HFFc6 (cell line): Measurements from ENCODE around the gene DBT. TPM values are rescaled to one million over a fixed set of nuclear protein-coding genes. Genes with fewer than 3 reads are reported as not detected.
"Not testable (repeated sequence)": the region's sequence is repeated elsewhere in the genome, so short reads cannot be mapped to it uniquely, and the experiment has no call there.

Experiments
- DNase-seq: peaks from one replicate; pipeline ENCODE4 v3.0.0-alpha.2; 2018
- H3K27ac Mint-ChIP-seq: 2 replicates; pipeline ENCODE4 v1.8.0; 2020; ENCODE audit warnings: mild to moderate bottlenecking, mixed read lengths
- H3K27me3 Mint-ChIP-seq: 2 replicates; pipeline ENCODE4 v1.8.0; 2021; ENCODE audit warnings: mild to moderate bottlenecking, moderate library complexity, mixed read lengths; ENCODE audit not compliant: insufficient read depth
- H3K36me3 Mint-ChIP-seq: 2 replicates; pipeline ENCODE4 v1.8.0; 2021; ENCODE audit warnings: low read depth, mixed read lengths
- H3K4me1 Mint-ChIP-seq: 2 replicates; pipeline ENCODE4 v1.8.0; 2020; ENCODE audit warnings: low read depth, mixed read lengths
- H3K4me3 Mint-ChIP-seq: 2 replicates; pipeline ENCODE4 v1.8.0; 2020; ENCODE audit warnings: mild to moderate bottlenecking, moderate library complexity, mixed read lengths
- H3K9me3 Mint-ChIP-seq: 2 replicates; pipeline ENCODE4 v1.8.0; 2020; ENCODE audit warnings: mild to moderate bottlenecking, mixed read lengths
- long read RNA-seq: library from polyadenylated mRNA; unstranded; transcript quantifications from one replicate; pipeline ENCODE4 v2.0.0, GENCODE V29; 2019
- total RNA-seq, 6 experiments: library from RNA; stranded (reverse); fragmentation: NEBNext Ultra II Directional; extraction: Animal tissue kit (Norgen Biotek cat#: 25700); gene quantifications; 2 replicates in 1 of 6; 3 replicates in 5 of 6; pipeline ENCODE4 v1.2.3, GENCODE V29; 2021
- TF ChIP-seq, protein P1 (sequence below): fragments of 200-600 bp; sonication (generic); IDR thresholded peaks from 2 replicates; pipeline ENCODE4 v1.5.0; 2021; ENCODE audit warnings: antibody characterized with exemption, mild to moderate bottlenecking

The DBT gene
- total RNA-seq: 10 to 100 TPM in 3 of 6 experiments, 1 to 10 TPM in 3; 8.6 to 12.3 (median 10.2) TPM
- long read RNA-seq, full-length matches to known transcripts: 8 of 13 reads
- long read RNA-seq, partial matches to known transcripts: 0 of 13 reads
- long read RNA-seq, other reads (novel, unspliced or antisense): 5 of 13 reads

DNA sequence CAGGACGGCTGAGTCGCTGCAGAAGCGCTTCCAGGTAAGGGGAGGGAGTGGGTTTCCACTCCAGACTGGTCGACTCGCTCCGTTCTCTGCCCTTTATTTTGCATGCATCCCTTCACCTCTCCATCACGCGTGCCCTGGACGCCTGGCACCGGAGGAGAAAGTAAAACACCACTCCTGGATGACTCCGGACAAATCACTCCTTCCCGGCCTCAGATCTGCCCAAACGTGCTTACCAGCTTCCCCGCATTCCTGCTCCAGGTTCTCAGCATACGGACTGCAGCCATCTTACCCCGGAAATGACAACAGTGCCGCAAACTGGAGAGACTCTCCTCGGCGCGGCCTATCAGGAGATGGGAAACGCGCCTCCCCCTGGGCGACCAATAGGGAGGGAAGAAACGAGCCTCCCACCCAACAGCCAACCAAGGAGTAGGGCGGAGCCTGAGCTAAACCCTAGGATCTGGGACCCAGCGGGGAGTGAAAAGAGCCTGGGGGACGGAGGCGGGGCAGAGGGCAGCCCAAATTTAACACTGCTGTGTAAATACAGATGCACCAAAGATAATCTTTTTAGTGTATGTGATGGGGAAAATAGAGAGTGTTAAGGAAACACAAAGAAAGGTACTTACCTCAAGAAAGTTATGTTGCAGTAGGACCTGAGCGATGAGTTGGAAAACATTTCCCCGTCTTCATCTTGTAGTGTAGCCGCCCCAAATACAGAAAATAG, at the start of gene DBT:
TSS of gene DBT (minus strand) at position 298 of the 721 bp plus-strand sequence. CDS start at position 284, 14 bp downstream.
- Mint-ChIP-seq H3K4me3 (no peak within 1 kb of the TSS), H3K4me1 (peaks cover 10% of the 10 kb centered on the region), H3K27ac (no peak within 1 kb of the TSS), H3K27me3 (peaks cover 6% of the 10 kb centered on the region; the same call in 1 of the 2 replicates), H3K36me3 (no peaks in the 10 kb centered on the region), H3K9me3 (no peaks in the 10 kb centered on the region)
- peak; percentile 93 for DNase-seq
- TF ChIP-seq, protein P1, sequence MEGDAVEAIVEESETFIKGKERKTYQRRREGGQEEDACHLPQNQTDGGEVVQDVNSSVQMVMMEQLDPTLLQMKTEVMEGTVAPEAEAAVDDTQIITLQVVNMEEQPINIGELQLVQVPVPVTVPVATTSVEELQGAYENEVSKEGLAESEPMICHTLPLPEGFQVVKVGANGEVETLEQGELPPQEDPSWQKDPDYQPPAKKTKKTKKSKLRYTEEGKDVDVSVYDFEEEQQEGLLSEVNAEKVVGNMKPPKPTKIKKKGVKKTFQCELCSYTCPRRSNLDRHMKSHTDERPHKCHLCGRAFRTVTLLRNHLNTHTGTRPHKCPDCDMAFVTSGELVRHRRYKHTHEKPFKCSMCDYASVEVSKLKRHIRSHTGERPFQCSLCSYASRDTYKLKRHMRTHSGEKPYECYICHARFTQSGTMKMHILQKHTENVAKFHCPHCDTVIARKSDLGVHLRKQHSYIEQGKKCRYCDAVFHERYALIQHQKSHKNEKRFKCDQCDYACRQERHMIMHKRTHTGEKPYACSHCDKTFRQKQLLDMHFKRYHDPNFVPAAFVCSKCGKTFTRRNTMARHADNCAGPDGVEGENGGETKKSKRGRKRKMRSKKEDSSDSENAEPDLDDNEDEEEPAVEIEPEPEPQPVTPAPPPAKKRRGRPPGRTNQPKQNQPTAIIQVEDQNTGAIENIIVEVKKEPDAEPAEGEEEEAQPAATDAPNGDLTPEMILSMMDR: no peak

DNA sequence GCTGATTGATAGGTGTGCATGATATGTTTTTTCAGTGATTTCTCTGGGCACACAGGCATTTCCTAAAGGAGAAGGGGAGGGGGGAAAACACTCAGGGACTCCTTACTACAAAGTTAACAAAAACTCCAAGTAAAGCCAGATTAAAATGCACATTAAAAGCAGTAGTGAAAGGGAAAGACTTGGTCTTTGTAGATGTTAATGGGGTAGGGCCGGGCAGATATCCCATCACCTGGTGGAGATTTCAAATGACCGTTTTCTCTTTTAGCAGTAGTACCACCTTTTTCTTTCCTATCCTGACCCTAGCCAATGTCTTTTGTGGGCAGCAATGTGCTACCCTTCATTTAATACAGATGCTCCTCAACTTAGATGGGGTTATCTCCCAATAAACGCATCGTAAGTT, 48.9 kb upstream of the DBT start:
- no peak for DNase-seq
- Mint-ChIP-seq H3K36me3 (peaks cover 6% of the 10 kb centered on the region), H3K27ac (no peak overlapping the region), H3K4me3 (no peak overlapping the region), H3K4me1 (no peaks in the 10 kb centered on the region), H3K27me3 (peaks cover 4% of the 10 kb centered on the region), H3K9me3 (no peaks in the 10 kb centered on the region)
- TF ChIP-seq, protein P1: no peak

DNA sequence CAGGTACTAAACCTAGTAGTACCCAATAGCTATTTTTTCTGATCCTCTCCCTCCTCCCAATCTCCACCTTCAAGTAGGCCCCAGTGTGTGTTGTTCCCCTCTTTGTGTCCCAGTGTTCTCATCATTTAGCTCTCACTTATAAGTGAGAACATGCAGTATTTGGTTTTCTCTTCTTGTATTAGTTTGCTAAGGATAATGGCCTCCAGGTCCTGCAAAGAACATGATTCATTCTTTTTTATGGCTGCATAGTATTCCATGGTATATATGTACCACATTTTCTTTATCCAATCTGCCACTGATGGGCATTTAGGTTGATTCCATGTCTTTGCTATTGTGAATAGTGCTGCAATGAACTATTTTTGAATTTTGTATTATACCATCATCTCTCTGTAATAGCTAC, 47.4 kb upstream of the DBT start:
- H3K4me1 Mint-ChIP-seq, H3K9me3 Mint-ChIP-seq, H3K27ac Mint-ChIP-seq, DNase-seq, H3K4me3 Mint-ChIP-seq, H3K27me3 Mint-ChIP-seq: not testable (repeated sequence)
- H3K36me3 Mint-ChIP-seq: peaks cover 15% of the 10 kb centered on the region

DNA sequence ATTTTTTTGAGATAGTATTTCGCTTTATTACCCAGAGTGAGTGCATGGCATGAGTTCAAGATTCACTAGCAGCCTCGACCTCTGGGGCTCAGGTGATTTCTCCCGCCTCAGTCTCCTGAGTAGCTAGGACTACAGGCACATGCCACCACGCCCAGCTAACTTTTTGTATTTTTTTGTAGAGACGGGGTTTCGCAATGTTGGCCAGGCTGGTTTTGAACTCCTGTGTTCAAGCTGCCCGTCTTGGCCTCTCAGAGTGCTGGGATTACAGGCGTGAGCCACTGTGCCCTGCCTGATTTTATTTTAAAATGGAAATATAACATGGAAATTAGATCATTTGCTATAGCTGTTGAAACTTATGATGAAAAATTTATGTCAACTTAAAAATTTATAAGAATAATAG, 46.5 kb upstream of the DBT start:
- TF ChIP-seq, protein P1: no peak
- peaks cover 15% of the 10 kb centered on the region for H3K36me3 Mint-ChIP-seq
- H3K4me3 Mint-ChIP-seq: no peak overlapping the region
- H3K4me1 Mint-ChIP-seq: no peaks in the 10 kb centered on the region
- DNase-seq: no peak
- H3K9me3 Mint-ChIP-seq: no peaks in the 10 kb centered on the region
- H3K27ac Mint-ChIP-seq: no peak overlapping the region
- H3K27me3 Mint-ChIP-seq: no peaks in the 10 kb centered on the region; the same call in none of the 2 replicates

DNA sequence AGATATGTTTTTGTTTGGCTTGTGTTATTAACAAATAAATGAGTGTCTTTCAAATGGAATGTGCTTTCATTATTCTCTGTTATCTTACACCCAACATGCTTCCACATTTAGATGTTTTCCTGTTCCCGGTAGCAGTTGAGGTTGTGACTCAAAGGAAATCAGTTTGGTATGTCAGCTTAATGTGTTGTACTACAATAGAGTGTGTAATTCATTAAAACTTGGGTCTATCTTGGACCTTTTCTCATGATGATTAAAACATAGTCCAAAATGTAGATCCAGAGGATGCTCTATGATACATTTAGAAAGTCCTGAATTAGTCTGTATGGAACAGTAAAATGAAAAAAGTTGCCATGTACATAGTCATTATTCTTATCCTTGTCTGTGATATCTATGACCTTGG, 43.1 kb upstream of the DBT start:
- Mint-ChIP-seq H3K27ac (no peak overlapping the region; the same call in 1 of the 2 replicates), H3K4me1 (no peaks in the 10 kb centered on the region), H3K4me3 (no peak overlapping the region), H3K36me3 (peaks cover 15% of the 10 kb centered on the region), H3K9me3 (no peaks in the 10 kb centered on the region), H3K27me3 (no peaks in the 10 kb centered on the region; the same call in 1 of the 2 replicates)
- DNase-seq: no peak
- TF ChIP-seq, protein P1: no peak

DNA sequence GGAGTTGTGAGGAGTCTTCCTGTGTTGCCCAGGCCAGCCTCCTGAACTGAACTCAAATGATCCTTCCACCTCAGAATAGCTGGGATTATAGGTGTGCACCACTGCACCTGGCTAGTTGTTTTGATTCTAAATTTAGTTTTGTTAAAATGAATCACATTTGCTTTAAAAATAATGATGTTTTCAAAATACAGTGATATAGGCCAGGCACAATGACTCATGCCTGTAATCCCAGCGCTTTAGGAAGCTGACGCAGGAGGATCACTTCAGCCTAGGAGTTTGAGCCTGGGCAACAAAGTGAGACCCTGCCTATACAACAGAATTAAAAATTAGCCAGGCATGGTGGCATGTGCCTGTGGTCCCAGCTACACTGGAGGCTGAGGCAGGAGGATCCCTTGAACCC, 40.7 kb upstream of the DBT start:
- TF ChIP-seq, protein P1: no peak
- no peak for DNase-seq
- no peaks in the 10 kb centered on the region for H3K27me3 Mint-ChIP-seq
- H3K27ac Mint-ChIP-seq: no peak overlapping the region
- no peaks in the 10 kb centered on the region for H3K4me1 Mint-ChIP-seq
- no peak overlapping the region for H3K4me3 Mint-ChIP-seq
- peaks cover 21% of the 10 kb centered on the region for H3K36me3 Mint-ChIP-seq
- H3K9me3 Mint-ChIP-seq: no peaks in the 10 kb centered on the region
